Measurements from ENCODE around the gene OR52J3.

The OR52J3 gene

DNA sequence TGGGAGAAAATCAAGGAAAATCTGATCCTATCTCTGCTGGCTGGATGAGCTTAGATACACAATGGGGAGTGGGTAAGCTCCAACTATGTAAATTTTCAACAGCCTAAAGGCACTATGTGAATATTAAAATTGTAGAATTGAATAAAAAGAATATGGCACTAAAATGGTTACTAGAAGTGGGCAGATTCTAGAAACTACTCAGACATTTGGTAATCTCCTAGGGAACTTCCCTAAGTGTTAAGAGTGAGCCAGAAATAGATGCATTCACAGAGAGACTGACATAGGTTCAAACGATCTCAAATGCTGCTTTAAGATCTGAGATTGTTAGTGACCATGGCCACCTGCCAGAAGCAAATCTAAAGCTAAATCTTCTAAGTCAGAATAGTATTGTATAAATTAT, 18.7 kb downstream of the OR52J3 start:
- DNase-seq (ENCODE audit: low read depth in 1 of 2, low spot score in 1 of 2) = no peak
- no peak overlapping the region for H3K27ac ChIP-seq (replicated peaks)
- TF ChIP-seq, protein P1, sequence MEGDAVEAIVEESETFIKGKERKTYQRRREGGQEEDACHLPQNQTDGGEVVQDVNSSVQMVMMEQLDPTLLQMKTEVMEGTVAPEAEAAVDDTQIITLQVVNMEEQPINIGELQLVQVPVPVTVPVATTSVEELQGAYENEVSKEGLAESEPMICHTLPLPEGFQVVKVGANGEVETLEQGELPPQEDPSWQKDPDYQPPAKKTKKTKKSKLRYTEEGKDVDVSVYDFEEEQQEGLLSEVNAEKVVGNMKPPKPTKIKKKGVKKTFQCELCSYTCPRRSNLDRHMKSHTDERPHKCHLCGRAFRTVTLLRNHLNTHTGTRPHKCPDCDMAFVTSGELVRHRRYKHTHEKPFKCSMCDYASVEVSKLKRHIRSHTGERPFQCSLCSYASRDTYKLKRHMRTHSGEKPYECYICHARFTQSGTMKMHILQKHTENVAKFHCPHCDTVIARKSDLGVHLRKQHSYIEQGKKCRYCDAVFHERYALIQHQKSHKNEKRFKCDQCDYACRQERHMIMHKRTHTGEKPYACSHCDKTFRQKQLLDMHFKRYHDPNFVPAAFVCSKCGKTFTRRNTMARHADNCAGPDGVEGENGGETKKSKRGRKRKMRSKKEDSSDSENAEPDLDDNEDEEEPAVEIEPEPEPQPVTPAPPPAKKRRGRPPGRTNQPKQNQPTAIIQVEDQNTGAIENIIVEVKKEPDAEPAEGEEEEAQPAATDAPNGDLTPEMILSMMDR (IDR thresholded peaks at IDR 0.05; ENCODE audit: insufficient read depth, low read length) = no peak
- TF ChIP-seq SPI1 (IDR thresholded peaks at IDR 0.05; ENCODE audit: borderline replicate concordance, low read depth) (no peak), GABPA (IDR thresholded peaks at IDR 0.05; ENCODE audit: low read depth) (no peak), POLR2AphosphoS5 (IDR thresholded peaks at IDR 0.05; ENCODE audit: low read depth) (no peak)
- TF ChIP-seq, protein P2, sequence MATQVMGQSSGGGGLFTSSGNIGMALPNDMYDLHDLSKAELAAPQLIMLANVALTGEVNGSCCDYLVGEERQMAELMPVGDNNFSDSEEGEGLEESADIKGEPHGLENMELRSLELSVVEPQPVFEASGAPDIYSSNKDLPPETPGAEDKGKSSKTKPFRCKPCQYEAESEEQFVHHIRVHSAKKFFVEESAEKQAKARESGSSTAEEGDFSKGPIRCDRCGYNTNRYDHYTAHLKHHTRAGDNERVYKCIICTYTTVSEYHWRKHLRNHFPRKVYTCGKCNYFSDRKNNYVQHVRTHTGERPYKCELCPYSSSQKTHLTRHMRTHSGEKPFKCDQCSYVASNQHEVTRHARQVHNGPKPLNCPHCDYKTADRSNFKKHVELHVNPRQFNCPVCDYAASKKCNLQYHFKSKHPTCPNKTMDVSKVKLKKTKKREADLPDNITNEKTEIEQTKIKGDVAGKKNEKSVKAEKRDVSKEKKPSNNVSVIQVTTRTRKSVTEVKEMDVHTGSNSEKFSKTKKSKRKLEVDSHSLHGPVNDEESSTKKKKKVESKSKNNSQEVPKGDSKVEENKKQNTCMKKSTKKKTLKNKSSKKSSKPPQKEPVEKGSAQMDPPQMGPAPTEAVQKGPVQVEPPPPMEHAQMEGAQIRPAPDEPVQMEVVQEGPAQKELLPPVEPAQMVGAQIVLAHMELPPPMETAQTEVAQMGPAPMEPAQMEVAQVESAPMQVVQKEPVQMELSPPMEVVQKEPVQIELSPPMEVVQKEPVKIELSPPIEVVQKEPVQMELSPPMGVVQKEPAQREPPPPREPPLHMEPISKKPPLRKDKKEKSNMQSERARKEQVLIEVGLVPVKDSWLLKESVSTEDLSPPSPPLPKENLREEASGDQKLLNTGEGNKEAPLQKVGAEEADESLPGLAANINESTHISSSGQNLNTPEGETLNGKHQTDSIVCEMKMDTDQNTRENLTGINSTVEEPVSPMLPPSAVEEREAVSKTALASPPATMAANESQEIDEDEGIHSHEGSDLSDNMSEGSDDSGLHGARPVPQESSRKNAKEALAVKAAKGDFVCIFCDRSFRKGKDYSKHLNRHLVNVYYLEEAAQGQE (IDR thresholded peaks at IDR 0.05; ENCODE audit: insufficient replicate concordance, low read depth) = no peak
- no peaks in the 10 kb centered on the region for H3K27me3 ChIP-seq (ENCODE audit: insufficient read depth, poor library complexity, severe bottlenecking)
- H3K4me3 ChIP-seq (replicated peaks; ENCODE audit: insufficient read depth, low read length) = no peak overlapping the region

DNA sequence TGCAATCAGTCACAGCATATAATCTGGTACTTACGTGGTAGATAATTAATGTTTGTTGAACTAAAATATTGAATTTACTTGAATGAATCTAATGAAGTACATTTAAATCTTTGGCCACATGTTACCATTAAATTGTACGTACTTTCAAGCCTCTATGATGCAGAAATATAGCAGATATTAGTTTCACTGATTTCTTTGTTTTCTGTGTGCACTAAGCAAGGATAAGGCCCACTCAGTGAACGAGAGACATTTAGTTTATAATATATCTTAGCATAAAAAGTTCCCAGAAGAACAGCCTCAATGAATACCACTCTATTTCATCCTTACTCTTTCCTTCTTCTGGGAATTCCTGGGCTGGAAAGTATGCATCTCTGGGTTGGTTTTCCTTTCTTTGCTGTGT, 22.9 kb downstream of the OR52J3 start, which contains the start of gene OR52E1:
OR52E1 (plus strand) TSS at position 301 of the 400 bp plus-strand sequence.
- H3K27me3 ChIP-seq (ENCODE audit: insufficient read depth, poor library complexity, severe bottlenecking) = no peaks in the 10 kb centered on the region
- TF ChIP-seq POLR2AphosphoS5 (IDR thresholded peaks at IDR 0.05; ENCODE audit: low read depth) (no peak), GABPA (IDR thresholded peaks at IDR 0.05; ENCODE audit: low read depth) (no peak), SPI1 (IDR thresholded peaks at IDR 0.05; ENCODE audit: borderline replicate concordance, low read depth) (no peak)
- TF ChIP-seq, protein P1 (IDR thresholded peaks at IDR 0.05; ENCODE audit: insufficient read depth, low read length) = no peak
- TF ChIP-seq, protein P2 (IDR thresholded peaks at IDR 0.05; ENCODE audit: insufficient replicate concordance, low read depth) = no peak
- no peak within 1 kb of the TSS for H3K4me3 ChIP-seq (replicated peaks; ENCODE audit: insufficient read depth, low read length)
- H3K27ac ChIP-seq (replicated peaks) = no peak within 1 kb of the TSS
- DNase-seq (ENCODE audit: low read depth in 1 of 2, low spot score in 1 of 2) = no peak

DNA sequence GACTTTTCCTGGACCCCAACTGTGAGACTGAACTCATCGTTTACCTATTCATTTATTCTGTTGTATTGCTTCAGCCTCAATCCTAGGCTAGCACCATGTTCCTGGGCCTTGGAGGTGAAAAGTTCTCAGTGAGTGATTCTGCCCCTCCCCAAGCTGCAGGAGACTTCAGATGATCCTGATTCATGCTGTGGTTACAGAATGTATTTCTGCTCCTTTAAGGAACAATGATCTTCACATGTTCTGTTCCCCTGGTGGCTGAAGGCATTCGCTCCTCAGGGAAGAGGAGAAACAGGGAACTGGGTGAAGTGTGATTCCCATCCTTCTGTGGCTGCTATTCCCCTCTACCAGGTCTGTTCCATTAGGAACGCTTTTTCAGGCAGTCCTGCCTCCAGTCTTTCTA, 25.5 kb downstream of the OR52J3 start:
- TF ChIP-seq, protein P1 (IDR thresholded peaks at IDR 0.05; ENCODE audit: insufficient read depth, low read length) = no peak
- TF ChIP-seq, protein P2 (IDR thresholded peaks at IDR 0.05; ENCODE audit: insufficient replicate concordance, low read depth) = no peak
- no peak for TF ChIP-seq GABPA (IDR thresholded peaks at IDR 0.05; ENCODE audit: low read depth)
- TF ChIP-seq POLR2AphosphoS5 (IDR thresholded peaks at IDR 0.05; ENCODE audit: low read depth) = no peak
- no peak for TF ChIP-seq SPI1 (IDR thresholded peaks at IDR 0.05; ENCODE audit: borderline replicate concordance, low read depth)
- no peaks in the 10 kb centered on the region for H3K27me3 ChIP-seq (ENCODE audit: insufficient read depth, poor library complexity, severe bottlenecking)
- no peak for DNase-seq (ENCODE audit: low read depth in 1 of 2, low spot score in 1 of 2)
- H3K4me3 ChIP-seq (replicated peaks; ENCODE audit: insufficient read depth, low read length) = no peak overlapping the region
- H3K27ac ChIP-seq (replicated peaks) = no peak overlapping the region
